Sigmoid colon (tissue), 4 donors: ENCODE measurements around the gene CCDC154.

Experiments
- EP300 ChIP-seq, 4 donors: sonication (generic); formaldehyde crosslinking; IDR thresholded peaks; one replicate each; pipeline ENCODE4 v1.6.1; 2017; ENCODE audit warnings: antibody characterized with exemption in 4 of 4
- POLR2AphosphoS5 ChIP-seq, 4 donors: sonication (generic); formaldehyde crosslinking; IDR thresholded peaks; one replicate each; pipeline ENCODE4 v1.6.1; 2017; ENCODE audit warnings: antibody characterized with exemption in 4 of 4
- TF ChIP-seq, protein P1 (sequence below), 4 experiments: fragments of 450-650 bp in 3 of 4; fragments of 200-600 bp in 1 of 4; IDR thresholded peaks; one replicate each; pipeline ENCODE4 v1.5.1; 2016 to 2019; ENCODE audit warnings: antibody characterized with exemption in 4 of 4, mild to moderate bottlenecking in 3 of 4, moderate library complexity in 2 of 4

DNA sequence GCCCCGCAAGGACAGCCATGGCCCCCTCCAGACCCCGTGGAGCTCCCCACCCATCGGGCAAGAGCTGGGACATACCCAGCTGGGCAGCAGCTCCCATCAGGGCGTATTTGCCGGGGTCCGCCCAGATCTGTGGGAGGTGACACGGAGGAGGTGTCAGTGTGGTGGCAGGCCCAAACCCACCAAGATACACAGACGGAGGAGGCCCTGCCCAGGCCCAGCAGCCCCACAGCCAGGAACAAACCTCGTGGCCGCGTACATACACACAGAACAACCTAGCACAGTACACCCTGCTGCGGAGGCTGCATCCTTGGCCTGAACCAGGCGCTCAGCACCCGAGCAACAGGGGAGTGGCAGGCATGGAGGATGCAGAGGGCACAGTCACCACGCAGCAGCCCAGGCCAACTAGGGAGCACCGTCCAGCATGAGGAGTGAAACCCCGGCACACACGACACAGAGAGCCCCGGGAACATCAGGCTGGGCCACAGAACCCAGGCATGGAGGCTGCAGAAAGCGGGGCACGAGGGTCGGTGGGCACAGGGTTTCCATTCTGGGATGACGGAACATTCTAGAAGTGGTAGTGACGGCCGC, 4.9 kb upstream of the CCDC154 start:
- TF ChIP-seq, protein P1, sequence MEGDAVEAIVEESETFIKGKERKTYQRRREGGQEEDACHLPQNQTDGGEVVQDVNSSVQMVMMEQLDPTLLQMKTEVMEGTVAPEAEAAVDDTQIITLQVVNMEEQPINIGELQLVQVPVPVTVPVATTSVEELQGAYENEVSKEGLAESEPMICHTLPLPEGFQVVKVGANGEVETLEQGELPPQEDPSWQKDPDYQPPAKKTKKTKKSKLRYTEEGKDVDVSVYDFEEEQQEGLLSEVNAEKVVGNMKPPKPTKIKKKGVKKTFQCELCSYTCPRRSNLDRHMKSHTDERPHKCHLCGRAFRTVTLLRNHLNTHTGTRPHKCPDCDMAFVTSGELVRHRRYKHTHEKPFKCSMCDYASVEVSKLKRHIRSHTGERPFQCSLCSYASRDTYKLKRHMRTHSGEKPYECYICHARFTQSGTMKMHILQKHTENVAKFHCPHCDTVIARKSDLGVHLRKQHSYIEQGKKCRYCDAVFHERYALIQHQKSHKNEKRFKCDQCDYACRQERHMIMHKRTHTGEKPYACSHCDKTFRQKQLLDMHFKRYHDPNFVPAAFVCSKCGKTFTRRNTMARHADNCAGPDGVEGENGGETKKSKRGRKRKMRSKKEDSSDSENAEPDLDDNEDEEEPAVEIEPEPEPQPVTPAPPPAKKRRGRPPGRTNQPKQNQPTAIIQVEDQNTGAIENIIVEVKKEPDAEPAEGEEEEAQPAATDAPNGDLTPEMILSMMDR (IDR thresholded peaks at IDR 0.05) = no peak
- TF ChIP-seq POLR2AphosphoS5 (IDR thresholded peaks at IDR 0.05) (no peak), EP300 (IDR thresholded peaks at IDR 0.05) (no peak)
